ENCODE results near the gene DOK7.
"Not testable (repeated sequence)": the region's sequence is repeated elsewhere in the genome, so short reads cannot be mapped to it uniquely, and the experiment has no call there.

DOK7 gene

GRCh38 chr4:3511601-3512000 lies 48.5 kb downstream of the DOK7 start:
- DNase-seq: not testable (repeated sequence)

GRCh38 chr4:3512279-3512678 lies 49.2 kb downstream of the DOK7 start:
- DNase-seq: no peak

GRCh38 chr4:3512719-3513118 lies 49.6 kb downstream of the DOK7 start:
- no peak for DNase-seq

- DNase-seq: no peak
These were observed 50.7 kb downstream of the DOK7 start for GRCh38 chr4:3513807-3514206.

GRCh38 chr4:3514221-3514780 lies 51.2 kb downstream of the DOK7 start:
- DNase-seq: no peak

- peak; percentile 3 for DNase-seq
These were observed 51.8 kb downstream of the DOK7 start for GRCh38 chr4:3514806-3515501.

GRCh38 chr4:3515646-3516045 lies 52.5 kb downstream of the DOK7 start:
- DNase-seq: no peak

- DNase-seq: no peak
These were observed 53.1 kb downstream of the DOK7 start for GRCh38 chr4:3516061-3516835.

GRCh38 chr4:3516836-3517730 lies 54.0 kb downstream of the DOK7 start:
- DNase-seq: no peak

- no peak for DNase-seq
These were observed 54.8 kb downstream of the DOK7 start for GRCh38 chr4:3517731-3518510.

GRCh38 chr4:3518511-3518880 lies 55.4 kb downstream of the DOK7 start:
- no peak for DNase-seq

GRCh38 chr4:3518941-3519340 lies 55.8 kb downstream of the DOK7 start:
- no peak for DNase-seq

- no peak for DNase-seq
These were observed 56.6 kb downstream of the DOK7 start for GRCh38 chr4:3519468-3520264.

GRCh38 chr4:3520276-3520675 lies 57.2 kb downstream of the DOK7 start:
- no peak for DNase-seq

GRCh38 chr4:3520796-3521600 lies 57.9 kb downstream of the DOK7 start:
- no peak for DNase-seq

GRCh38 chr4:3521621-3522325 lies 58.7 kb downstream of the DOK7 start:
- no peak for DNase-seq

- DNase-seq: no peak
These were observed 59.2 kb downstream of the DOK7 start for GRCh38 chr4:3522326-3522640.

GRCh38 chr4:3522651-3523050 lies 59.5 kb downstream of the DOK7 start:
- no peak for DNase-seq

GRCh38 chr4:3523146-3523627 lies 60.1 kb downstream of the DOK7 start:
- no peak for DNase-seq

GRCh38 chr4:3523628-3524221 lies 60.6 kb downstream of the DOK7 start:
- DNase-seq: no peak

Data from NCI-H510A treated with DMSO at 0.1 percent for 48 hours (cell line).